Measurements from ENCODE around the gene RHBDL1.
A peak's percentile ranks its signal among the peaks of the same experiment; 100 is the strongest.

Gene RHBDL1

GRCh38 chr16:720990-721764 lies 45.7 kb downstream of the RHBDL1 start, which contains the start of gene ANTKMT:
ANTKMT (plus strand) TSS chr16:721146; CDS start chr16:721275, 129 bp downstream.
- DNase-seq (ENCODE audit: low read depth): peak; percentile 54

- DNase-seq (ENCODE audit: low read depth): no peak
Measured at GRCh38 chr16:721765-722540, 46.5 kb downstream of the RHBDL1 start.

GRCh38 chr16:722835-723633 lies 47.6 kb downstream of the RHBDL1 start:
- no peak for DNase-seq (ENCODE audit: low read depth)

- DNase-seq (ENCODE audit: low read depth): no peak
Measured at GRCh38 chr16:723695-724094, 48.2 kb downstream of the RHBDL1 start.

GRCh38 chr16:724188-725040 lies 48.9 kb downstream of the RHBDL1 start:
- no peak for DNase-seq (ENCODE audit: low read depth)

GRCh38 chr16:725041-725376 lies 49.5 kb downstream of the RHBDL1 start:
- no peak for DNase-seq (ENCODE audit: low read depth)

GRCh38 chr16:725463-726187 lies 50.2 kb downstream of the RHBDL1 start:
- DNase-seq (ENCODE audit: low read depth): no peak

GRCh38 chr16:726188-726437 lies 50.6 kb downstream of the RHBDL1 start:
- DNase-seq (ENCODE audit: low read depth): no peak

GRCh38 chr16:726438-727290 lies 51.2 kb downstream of the RHBDL1 start, which contains the start of the genes CCDC78 and HAGHL:
CCDC78 (minus strand) TSS chr16:726443; CDS start chr16:726367, 76 bp downstream.
HAGHL (plus strand) TSS chr16:727106; CDS start chr16:727510, 404 bp downstream.
- DNase-seq (ENCODE audit: low read depth): peak; percentile 45

- DNase-seq (ENCODE audit: low read depth): no peak
Measured at GRCh38 chr16:727291-727977, 52.0 kb downstream of the RHBDL1 start.
